Measurements from ENCODE around the gene ELOA. TPM values are rescaled to one million over a fixed set of nuclear protein-coding genes. Genes with fewer than 3 reads are reported as not detected.

ELOA gene
- total RNA-seq, 2 experiments from 2014 or later, result 24.7 to 41.0 TPM

DNA sequence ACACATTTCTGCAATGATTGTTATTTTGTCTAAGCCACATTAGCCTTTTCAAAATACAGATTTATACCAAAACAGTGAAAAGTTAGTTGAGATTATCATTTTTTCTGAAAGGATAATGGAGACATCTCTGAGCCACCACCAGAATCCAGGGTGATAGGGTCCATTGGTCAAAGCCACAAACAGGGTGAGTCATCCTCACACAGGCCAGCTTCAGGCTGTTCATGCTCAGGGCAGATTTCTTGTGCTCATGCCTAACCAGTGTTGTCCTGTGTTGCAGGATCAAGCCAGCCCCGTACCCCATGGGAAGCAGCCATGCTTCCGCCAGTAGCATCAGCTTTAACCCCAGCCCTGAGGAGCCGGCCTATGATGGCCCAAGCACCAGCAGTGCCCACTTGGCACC lies 13.4 kb downstream of the ELOA start:
- DNase-seq (ENCODE audit: low spot score), result no peak

DNA sequence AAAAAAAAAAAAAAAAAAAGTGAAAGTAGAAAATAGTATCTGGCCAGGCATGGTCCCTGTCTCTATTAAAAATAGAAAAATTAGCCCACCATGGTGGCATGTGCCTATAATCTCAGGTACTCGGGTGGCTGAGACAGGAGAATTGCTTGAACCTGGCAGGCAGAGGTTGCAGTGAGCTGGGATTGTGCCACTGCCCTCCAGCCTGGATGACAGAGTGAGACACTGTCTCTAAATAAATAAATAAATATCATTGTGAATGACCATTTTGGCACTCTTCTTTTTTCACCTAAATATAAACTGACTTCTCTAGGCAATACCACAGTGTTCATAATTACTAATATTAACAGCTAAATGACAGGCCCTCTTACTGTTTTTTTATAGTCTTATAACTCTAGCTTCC lies 14.5 kb downstream of the ELOA start:
- H3K79me2 ChIP-seq (ENCODE audit: insufficient read depth, low read depth, low read length), result no peaks in the 10 kb centered on the region; the same call in 1 of the 2 replicates
- H4K20me1 ChIP-seq (ENCODE audit: insufficient read depth, low read length), result 0 out of 2 replicates have a peak, but pooled peaks cover 4% of the 10 kb centered on the region
- no peak overlapping the region for H3K4me3 ChIP-seq (ENCODE audit: low read depth, low read length, poor library complexity, severe bottlenecking)
- intact Hi-C loops (cut with micrococcal nuclease; ENCODE audit: unreplicated experiment), result no loop called here
- TF ChIP-seq EZH2phosphoT487 (IDR thresholded peaks at IDR 0.05; ENCODE audit: borderline replicate concordance, low read depth, low read length), result no peak
- TF ChIP-seq, protein P1, sequence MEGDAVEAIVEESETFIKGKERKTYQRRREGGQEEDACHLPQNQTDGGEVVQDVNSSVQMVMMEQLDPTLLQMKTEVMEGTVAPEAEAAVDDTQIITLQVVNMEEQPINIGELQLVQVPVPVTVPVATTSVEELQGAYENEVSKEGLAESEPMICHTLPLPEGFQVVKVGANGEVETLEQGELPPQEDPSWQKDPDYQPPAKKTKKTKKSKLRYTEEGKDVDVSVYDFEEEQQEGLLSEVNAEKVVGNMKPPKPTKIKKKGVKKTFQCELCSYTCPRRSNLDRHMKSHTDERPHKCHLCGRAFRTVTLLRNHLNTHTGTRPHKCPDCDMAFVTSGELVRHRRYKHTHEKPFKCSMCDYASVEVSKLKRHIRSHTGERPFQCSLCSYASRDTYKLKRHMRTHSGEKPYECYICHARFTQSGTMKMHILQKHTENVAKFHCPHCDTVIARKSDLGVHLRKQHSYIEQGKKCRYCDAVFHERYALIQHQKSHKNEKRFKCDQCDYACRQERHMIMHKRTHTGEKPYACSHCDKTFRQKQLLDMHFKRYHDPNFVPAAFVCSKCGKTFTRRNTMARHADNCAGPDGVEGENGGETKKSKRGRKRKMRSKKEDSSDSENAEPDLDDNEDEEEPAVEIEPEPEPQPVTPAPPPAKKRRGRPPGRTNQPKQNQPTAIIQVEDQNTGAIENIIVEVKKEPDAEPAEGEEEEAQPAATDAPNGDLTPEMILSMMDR (conservative IDR thresholded peaks at IDR 0.05; ENCODE audit: low read length), result no peak
- ChIA-PET CTCF (ENCODE audit: unreplicated experiment) (no interaction called here), POLR2A (interaction anchor here (0.7 kb wide), 2 partner anchors 14 to 84 kb away, joined by 3 to 4 read pairs; no protein-coding TSS in a partner anchor)
- H3K9me3 ChIP-seq (ENCODE audit: low read length), result no peaks in the 10 kb centered on the region
- peaks cover 98% of the 10 kb centered on the region for H3K36me3 ChIP-seq (ENCODE audit: insufficient read depth, low read length)
- H3K4me1 ChIP-seq (ENCODE audit: insufficient read depth, low read length, poor library complexity, severe bottlenecking), result peaks cover 15% of the 10 kb centered on the region
- no peak overlapping the region for H3K4me2 ChIP-seq (ENCODE audit: low read length)
- H3K9me2 ChIP-seq (ENCODE audit: insufficient read depth, low read length), result no peaks in the 10 kb centered on the region
- no peak for DNase-seq (ENCODE audit: low spot score)
- no peak overlapping the region for H3K27ac ChIP-seq (ENCODE audit: low read depth, low read length, poor library complexity, severe bottlenecking)
- no peak overlapping the region for H2AFZ ChIP-seq (ENCODE audit: low read length)
- BruUV-seq (replicated peaks), result no TSS peak

More for the DNA sequence above, 13.4 kb downstream of the ELOA start:
- peaks cover 13% of the 10 kb centered on the region for H3K4me1 ChIP-seq (ENCODE audit: insufficient read depth, low read length, poor library complexity, severe bottlenecking)
- TF ChIP-seq EZH2phosphoT487 (IDR thresholded peaks at IDR 0.05; ENCODE audit: borderline replicate concordance, low read depth, low read length), result no peak
- TF ChIP-seq, protein P1 (conservative IDR thresholded peaks at IDR 0.05; ENCODE audit: low read length), result no peak
- intact Hi-C loops (cut with micrococcal nuclease; ENCODE audit: unreplicated experiment), result no loop called here
- H3K27ac ChIP-seq (ENCODE audit: low read depth, low read length, poor library complexity, severe bottlenecking), result no peak overlapping the region
- H3K9me3 ChIP-seq (ENCODE audit: low read length), result no peaks in the 10 kb centered on the region
- peaks cover 5% of the 10 kb centered on the region; the same call in 1 of the 2 replicates for H3K79me2 ChIP-seq (ENCODE audit: insufficient read depth, low read depth, low read length)
- H3K36me3 ChIP-seq (ENCODE audit: insufficient read depth, low read length), result peaks cover 98% of the 10 kb centered on the region
- H3K9me2 ChIP-seq (ENCODE audit: insufficient read depth, low read length), result no peaks in the 10 kb centered on the region
- peaks cover 7% of the 10 kb centered on the region; the same call in 1 of the 2 replicates for H4K20me1 ChIP-seq (ENCODE audit: insufficient read depth, low read length)
- BruUV-seq (replicated peaks), result no TSS peak
- no peak overlapping the region for H2AFZ ChIP-seq (ENCODE audit: low read length)
- no peak overlapping the region for H3K4me3 ChIP-seq (ENCODE audit: low read depth, low read length, poor library complexity, severe bottlenecking)
- POLR2A ChIA-PET, result no interaction called here
- H3K4me2 ChIP-seq (ENCODE audit: low read length), result no peak overlapping the region
- CTCF ChIA-PET (ENCODE audit: unreplicated experiment), result no interaction called here

DNA sequence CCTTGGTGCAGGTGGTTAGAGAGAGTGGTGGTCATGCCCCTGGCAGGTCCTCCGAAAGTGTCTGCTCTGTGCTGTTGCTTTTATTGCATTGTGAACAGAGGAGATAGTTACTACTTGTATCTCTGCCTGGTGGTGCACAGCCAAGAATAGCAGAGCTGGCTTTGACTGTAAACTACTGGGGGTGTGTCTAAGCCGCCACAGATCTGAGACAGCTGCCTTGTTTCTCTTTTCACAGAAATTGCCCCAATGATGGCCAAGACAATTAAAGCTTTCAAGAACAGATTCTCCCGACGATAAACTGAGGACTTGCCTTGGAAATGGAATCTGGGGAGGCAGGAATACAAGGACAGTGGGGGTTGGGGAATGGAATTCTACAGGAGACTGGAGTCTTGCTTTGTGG lies 16.0 kb downstream of the ELOA start:
- Histone ChIP-seq H3K4me3 (ENCODE audit: low read depth, low read length, poor library complexity, severe bottlenecking) (no peak overlapping the region), H3K36me3 (ENCODE audit: insufficient read depth, low read length) (peaks cover 98% of the 10 kb centered on the region), H3K79me2 (ENCODE audit: insufficient read depth, low read depth, low read length) (no peaks in the 10 kb centered on the region), H3K4me2 (ENCODE audit: low read length) (no peak overlapping the region), H3K9me3 (ENCODE audit: low read length) (no peaks in the 10 kb centered on the region), H3K9me2 (ENCODE audit: insufficient read depth, low read length) (no peaks in the 10 kb centered on the region), H2AFZ (ENCODE audit: low read length) (no peak overlapping the region), H4K20me1 (ENCODE audit: insufficient read depth, low read length) (no peaks in the 10 kb centered on the region), H3K27ac (ENCODE audit: low read depth, low read length, poor library complexity, severe bottlenecking) (no peak overlapping the region), H3K4me1 (ENCODE audit: insufficient read depth, low read length, poor library complexity, severe bottlenecking) (peaks cover 15% of the 10 kb centered on the region)
- BruUV-seq (replicated peaks), result no TSS peak
- DNase-seq (ENCODE audit: low spot score), result no peak
- POLR2A ChIA-PET, result no interaction called here
- intact Hi-C loops (cut with micrococcal nuclease; ENCODE audit: unreplicated experiment), result no loop called here
- CTCF ChIA-PET (ENCODE audit: unreplicated experiment), result no interaction called here
- TF ChIP-seq EZH2phosphoT487 (IDR thresholded peaks at IDR 0.05; ENCODE audit: borderline replicate concordance, low read depth, low read length), result no peak
- TF ChIP-seq, protein P1 (conservative IDR thresholded peaks at IDR 0.05; ENCODE audit: low read length), result no peak

Measured in OCI-LY7 (cell line).